Inferior parietal cortex (tissue), 1 donor: Measurements from ENCODE around the gene PDXK.
"Not testable (repeated sequence)": the region's sequence is repeated elsewhere in the genome, so short reads cannot be mapped to it uniquely, and the experiment has no call there.

Experiments used
- DNase-seq: peaks from one replicate; pipeline ENCODE4 v3.0.0-alpha.2; 2016; ENCODE audit errors: extremely low spot score

The PDXK gene

GRCh38 chr21:43697758-43698643 is 20.9 kb upstream of the PDXK start:
- no peak for DNase-seq

- not testable (repeated sequence) for DNase-seq
These were observed 19.5 kb upstream of the PDXK start for GRCh38 chr21:43699492-43699777.

- no peak for DNase-seq
These were observed 18.9 kb upstream of the PDXK start for GRCh38 chr21:43699933-43700599.

GRCh38 chr21:43701936-43702784 is 16.8 kb upstream of the PDXK start:
- no peak for DNase-seq

- no peak for DNase-seq
These were observed 16.2 kb upstream of the PDXK start for GRCh38 chr21:43702785-43703034.

- DNase-seq: no peak
These were observed 15.7 kb upstream of the PDXK start for GRCh38 chr21:43703035-43703880.

GRCh38 chr21:43707462-43707861 is 11.5 kb upstream of the PDXK start:
- DNase-seq: no peak

- no peak for DNase-seq
These were observed 10.1 kb upstream of the PDXK start for GRCh38 chr21:43708745-43709381.

GRCh38 chr21:43712268-43712942 is 6.5 kb upstream of the PDXK start:
- no peak for DNase-seq

GRCh38 chr21:43713123-43713522 is 5.8 kb upstream of the PDXK start:
- DNase-seq: not testable (repeated sequence)

GRCh38 chr21:43716376-43717165 is 2.4 kb upstream of the PDXK start:
- no peak for DNase-seq

- no peak for DNase-seq
These were observed 1.6 kb upstream of the PDXK start for GRCh38 chr21:43717166-43717853.

- DNase-seq: no peak
These were observed 710 bp upstream of the PDXK start for GRCh38 chr21:43717967-43718871.

- DNase-seq: no peak
These were observed 1.0 kb downstream of the PDXK start for GRCh38 chr21:43719748-43720538.

- DNase-seq: no peak
These were observed 1.7 kb downstream of the PDXK start for GRCh38 chr21:43720539-43721166.

GRCh38 chr21:43721206-43721605 is 2.3 kb downstream of the PDXK start:
- DNase-seq: no peak

GRCh38 chr21:43721939-43722338 is 3.0 kb downstream of the PDXK start:
- DNase-seq: no peak
